ENCODE data around the gene PRDM4.
"Not testable (repeated sequence)": the region's sequence is repeated elsewhere in the genome, so short reads cannot be mapped to it uniquely, and the experiment has no call there.

PRDM4 gene

GRCh38 chr12:107774349-107775029 is 13.6 kb upstream of the PRDM4 start, which contains the start of gene ASCL4:
Gene ASCL4, plus strand, starts transcription at chr12:107774704. Its CDS starts 515 bp downstream, at chr12:107775219.
- DNase-seq (ENCODE audit: low read depth), result no peak

- DNase-seq (ENCODE audit: low read depth), result no peak
These were observed 6.5 kb upstream of the PRDM4 start for GRCh38 chr12:107767466-107767865.

DNA sequence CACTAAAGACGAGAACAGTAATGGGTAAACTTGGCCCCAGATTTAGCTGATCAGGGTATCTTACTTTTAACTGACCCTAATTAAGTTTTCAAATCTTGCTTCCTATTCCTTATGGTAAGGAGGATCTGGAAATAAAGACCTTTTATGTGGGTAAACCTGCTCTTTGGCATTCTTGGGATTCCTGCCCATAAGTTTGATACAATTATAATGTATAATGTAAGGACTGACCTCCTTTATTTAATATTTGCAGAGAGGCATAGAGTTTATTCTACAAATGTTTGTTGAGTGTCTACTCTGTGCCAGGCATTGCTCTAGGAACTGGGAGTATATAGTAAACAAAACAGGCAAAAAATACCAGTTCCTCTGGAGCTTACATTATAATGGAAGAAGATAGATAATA is 4.4 kb upstream of the PRDM4 start:
- no peak for DNase-seq (ENCODE audit: low read depth)

GRCh38 chr12:107764626-107765025 is 3.7 kb upstream of the PRDM4 start:
- DNase-seq (ENCODE audit: low read depth), result no peak

DNA sequence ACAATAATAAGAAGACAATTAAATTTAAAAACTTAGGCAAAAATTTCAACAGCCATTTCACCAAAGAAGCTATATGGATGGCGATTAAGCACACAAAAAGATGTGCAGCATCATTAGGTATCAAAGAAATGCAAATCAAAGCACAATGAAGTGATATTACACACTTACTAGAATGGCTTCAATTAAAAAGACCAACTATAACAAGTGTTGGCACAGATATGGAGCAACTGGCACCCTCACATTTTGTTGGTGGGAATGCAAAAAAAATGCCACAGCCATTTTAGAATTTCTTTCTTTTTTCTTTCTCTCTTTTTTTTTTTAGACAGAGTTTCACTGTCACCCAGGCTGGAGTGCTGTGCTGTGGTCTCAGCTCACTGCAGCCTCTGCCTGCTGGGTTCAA is 1.9 kb upstream of the PRDM4 start:
- DNase-seq (ENCODE audit: low read depth), result no peak

DNA sequence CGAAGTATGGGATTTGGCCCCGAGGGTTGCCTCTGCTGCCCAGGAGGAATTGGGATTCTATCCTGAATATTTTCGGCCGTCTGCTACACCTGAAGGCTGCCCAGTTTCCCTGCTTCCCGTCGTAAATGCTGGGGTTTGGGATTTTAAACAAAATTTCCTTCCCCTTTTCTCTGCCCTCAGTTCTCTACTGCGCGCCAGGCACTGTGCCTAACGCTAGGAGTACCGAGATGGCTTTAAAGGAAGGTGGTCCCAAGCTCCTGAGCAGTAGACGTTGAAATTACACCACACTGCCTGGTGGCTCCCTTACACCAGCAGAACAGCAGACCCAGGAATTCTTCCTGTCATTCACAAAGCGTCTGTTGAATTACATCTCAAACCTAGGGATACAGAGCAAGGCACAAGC is 566 bp upstream of the PRDM4 start:
- no peak for DNase-seq (ENCODE audit: low read depth)

GRCh38 chr12:107760207-107760808 is 629 bp downstream of the PRDM4 start:
- DNase-seq (ENCODE audit: low read depth), result no peak

DNA sequence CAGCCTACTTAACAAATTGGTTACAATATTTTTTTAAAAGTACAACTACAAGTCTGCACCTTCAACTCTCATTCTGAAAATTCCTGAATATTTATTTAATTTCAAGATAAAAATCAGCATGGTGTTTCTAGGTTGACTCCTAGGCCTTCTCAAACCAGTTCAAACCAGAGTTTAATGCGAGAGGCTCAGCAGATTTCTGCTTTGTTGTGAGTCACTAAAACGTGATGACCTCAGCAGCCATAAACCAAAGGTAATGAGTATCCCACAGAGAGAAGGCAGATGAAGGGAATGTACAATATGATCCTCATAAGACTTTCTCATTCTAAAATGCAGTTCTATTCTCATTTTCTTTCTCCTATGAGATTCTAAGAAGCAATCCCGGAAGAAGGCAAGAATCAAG is 1.5 kb downstream of the PRDM4 start:
- peak; percentile 92 for DNase-seq (ENCODE audit: low read depth)

DNA sequence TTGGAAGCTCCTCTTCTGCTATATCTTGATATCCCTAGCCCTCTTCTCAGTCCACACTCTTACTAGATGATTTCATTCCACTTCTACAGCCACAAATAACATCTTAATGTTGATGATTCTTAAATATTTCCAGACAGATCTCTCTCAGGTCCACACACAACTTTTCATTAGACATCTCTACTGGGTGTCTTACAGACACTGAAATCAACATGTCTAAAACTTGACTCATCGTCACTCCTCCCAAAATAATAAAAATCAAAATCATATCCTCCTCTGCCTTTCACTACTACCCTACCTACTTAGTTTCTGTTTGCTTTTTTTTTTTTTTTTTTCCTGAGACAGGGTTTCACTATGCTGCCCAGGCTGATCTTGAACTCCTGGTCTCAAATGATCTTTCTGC is 11.9 kb downstream of the PRDM4 start:
- no peak for DNase-seq (ENCODE audit: low read depth)

DNA sequence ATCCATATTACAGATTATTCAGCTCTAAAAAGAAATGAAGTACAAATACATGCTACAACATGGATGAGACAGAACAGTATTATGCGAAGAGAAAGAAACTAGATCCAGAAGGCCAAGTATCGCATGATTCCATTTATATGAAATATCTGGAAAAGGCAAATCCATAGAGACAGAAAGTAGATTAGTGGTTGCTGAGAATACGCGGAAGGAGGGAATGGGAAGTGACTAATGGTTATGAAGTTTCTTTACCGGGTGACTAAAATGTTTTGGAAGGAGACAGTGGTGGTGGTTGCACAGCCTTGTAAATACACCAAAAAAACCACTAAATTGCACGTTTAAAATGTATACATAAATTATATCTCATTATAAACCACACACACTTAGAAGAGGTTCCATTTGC is 12.5 kb downstream of the PRDM4 start:
- peak; percentile 80 for DNase-seq (ENCODE audit: low read depth)

DNA sequence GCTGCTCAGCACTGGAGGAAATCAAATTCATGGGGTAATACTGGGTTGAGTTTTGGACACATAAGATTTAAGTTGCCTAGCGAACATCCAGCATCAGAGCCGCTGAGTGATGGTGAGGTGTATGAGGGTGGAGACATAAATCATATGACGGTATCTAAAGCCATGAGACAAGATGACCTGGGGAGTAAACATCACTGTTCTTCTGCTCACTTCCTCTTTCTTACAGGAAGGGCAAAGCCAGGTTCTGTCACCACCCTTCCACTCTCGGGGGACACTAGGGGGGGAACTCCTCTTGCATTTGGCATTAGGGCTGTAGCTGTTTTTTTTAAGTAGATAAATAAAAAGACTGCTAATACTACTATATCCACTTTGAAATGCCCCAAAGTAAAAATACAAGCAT is 24.0 kb downstream of the PRDM4 start:
- DNase-seq (ENCODE audit: low read depth), result no peak

GRCh38 chr12:107735763-107736162 is 25.2 kb downstream of the PRDM4 start:
- no peak for DNase-seq (ENCODE audit: low read depth)

DNA sequence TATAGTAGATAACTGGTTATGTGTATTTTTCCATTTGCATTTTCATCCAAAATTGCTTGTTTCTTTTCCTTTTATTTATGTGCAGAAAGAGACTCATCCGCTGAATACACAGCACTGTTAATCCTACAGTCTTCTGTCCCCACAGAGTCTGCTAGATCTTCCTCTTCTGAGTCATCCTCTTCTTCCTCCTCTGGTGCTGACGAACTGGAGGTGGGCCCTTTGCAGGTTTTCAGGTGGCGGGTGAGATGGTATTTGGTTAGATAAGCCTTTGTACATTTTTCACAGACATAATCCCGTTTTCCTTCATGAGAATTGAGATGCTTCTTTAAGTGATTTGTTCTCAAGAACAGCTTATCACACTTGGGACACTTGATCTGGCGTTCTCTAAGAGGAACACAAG is 26.8 kb downstream of the PRDM4 start:
- DNase-seq (ENCODE audit: low read depth), result no peak

GRCh38 chr12:107732365-107732764 is 28.6 kb downstream of the PRDM4 start:
- no peak for DNase-seq (ENCODE audit: low read depth)

- DNase-seq (ENCODE audit: low read depth), result no peak
These were observed 29.6 kb downstream of the PRDM4 start for GRCh38 chr12:107731366-107731765.

DNA sequence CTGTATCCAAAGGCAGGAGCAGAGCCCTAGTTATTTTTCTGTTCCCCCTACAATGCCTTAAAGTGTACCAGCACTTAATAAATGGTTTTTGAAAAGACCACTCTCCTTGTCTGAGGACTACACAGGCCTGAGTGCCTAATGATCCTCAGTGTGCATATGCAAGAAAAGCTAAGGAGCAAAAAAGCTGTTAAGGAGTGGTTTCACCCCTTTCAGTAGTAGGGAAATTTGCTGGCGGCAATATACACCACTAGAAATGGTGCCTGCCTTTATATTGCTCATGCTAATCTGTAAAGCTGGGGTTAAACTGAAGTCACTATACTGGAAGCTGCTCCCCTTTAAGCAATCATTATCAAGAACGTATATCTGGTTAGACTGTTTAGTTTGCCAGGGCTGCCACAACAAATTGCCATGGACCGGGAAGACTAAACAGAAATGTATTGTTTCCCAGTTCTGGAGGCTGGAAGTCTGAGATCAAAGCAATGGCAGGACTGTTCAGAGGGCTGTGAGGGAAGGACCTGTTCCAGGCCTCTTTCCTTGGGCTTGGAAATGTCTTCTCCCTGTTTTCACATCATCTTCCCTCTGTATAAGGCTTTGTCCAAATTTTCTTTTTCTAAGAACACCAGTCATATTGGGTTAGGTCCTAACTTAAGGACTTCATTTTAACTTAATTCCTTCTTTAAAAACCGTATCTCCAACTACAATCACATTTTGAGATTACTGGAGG is 30.2 kb downstream of the PRDM4 start:
- DNase-seq (ENCODE audit: low read depth), result no peak

GRCh38 chr12:107727742-107728141 is 33.2 kb downstream of the PRDM4 start:
- not testable (repeated sequence) for DNase-seq (ENCODE audit: low read depth)

DNA sequence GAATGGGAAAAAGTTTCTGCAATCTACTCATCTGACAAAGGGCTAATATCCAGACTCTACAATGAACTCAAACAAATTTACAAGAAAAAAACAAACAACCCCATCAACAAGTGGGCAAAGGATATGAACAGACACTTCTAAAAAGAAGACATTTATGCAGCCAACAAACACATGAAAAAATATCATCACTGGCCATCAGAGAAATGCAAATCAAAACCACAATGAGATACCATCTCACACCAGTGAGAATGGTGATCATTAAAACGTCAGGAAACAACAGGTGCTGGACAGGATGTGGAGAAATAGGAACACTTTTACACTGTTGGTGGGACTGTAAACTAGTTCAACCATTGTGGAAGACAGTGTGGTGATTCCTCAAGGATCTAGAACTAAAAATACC is 33.6 kb downstream of the PRDM4 start:
- not testable (repeated sequence) for DNase-seq (ENCODE audit: low read depth)

- DNase-seq (ENCODE audit: low read depth), result no peak
These were observed 42.3 kb downstream of the PRDM4 start for GRCh38 chr12:107718606-107719005.

DNA sequence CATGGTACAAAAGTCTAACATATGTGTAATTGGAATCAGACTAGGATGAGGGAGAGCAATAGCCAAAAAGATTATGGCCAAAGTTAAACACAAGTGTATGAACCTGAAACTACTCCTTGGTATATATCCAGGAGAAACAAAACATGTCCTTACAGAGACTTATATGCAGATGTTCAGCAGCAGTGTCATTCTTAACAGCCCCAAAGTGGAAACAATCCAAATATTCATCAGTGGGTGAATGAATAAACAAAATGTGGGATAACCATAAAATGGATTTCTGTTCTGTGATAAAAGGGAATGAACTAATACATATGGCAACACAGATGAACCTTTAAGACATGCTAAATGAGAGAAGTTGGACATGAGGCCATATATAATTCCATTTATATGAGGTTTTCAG is 45.2 kb downstream of the PRDM4 start:
- DNase-seq (ENCODE audit: low read depth), result no peak

- not testable (repeated sequence) for DNase-seq (ENCODE audit: low read depth)
These were observed 55.4 kb downstream of the PRDM4 start for GRCh38 chr12:107705522-107705921.

DNA sequence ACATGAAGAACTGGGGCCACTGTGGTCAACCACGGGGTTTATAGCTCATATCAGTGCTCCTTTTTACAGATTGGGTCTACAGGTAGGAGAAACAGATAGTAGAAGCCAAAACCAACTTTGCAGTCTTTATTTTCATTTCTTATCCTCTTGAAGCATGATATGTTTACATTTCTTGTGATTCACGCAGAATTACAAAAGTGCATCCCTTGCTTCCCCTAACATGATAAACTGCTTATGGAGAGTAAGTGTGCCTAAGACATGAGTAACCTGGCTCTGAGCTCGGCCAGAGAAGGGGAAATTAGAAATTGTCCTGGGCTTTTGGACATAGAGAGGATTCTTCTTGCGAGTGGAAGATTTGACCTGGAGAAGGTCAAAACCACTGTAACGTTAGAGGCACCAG is 56.9 kb downstream of the PRDM4 start:
- DNase-seq (ENCODE audit: low read depth), result peak; percentile 56

GRCh38 chr12:107702106-107702505 is 58.8 kb downstream of the PRDM4 start:
- DNase-seq (ENCODE audit: low read depth), result no peak
